Germinal center (tissue), 1 donor: ENCODE data around the gene TFPI.

Experiments used
- DNase-seq: peaks from one replicate; pipeline ENCODE4 v3.0.0; 2012; ENCODE audit warnings: mixed read lengths, low spot score

The TFPI gene

GRCh38 chr2:187466129-187466792 lies 88.0 kb downstream of the TFPI start:
- DNase-seq: no peak

- DNase-seq: no peak
Observed at GRCh38 chr2:187462839-187463238, 91.4 kb downstream of the TFPI start.

DNA sequence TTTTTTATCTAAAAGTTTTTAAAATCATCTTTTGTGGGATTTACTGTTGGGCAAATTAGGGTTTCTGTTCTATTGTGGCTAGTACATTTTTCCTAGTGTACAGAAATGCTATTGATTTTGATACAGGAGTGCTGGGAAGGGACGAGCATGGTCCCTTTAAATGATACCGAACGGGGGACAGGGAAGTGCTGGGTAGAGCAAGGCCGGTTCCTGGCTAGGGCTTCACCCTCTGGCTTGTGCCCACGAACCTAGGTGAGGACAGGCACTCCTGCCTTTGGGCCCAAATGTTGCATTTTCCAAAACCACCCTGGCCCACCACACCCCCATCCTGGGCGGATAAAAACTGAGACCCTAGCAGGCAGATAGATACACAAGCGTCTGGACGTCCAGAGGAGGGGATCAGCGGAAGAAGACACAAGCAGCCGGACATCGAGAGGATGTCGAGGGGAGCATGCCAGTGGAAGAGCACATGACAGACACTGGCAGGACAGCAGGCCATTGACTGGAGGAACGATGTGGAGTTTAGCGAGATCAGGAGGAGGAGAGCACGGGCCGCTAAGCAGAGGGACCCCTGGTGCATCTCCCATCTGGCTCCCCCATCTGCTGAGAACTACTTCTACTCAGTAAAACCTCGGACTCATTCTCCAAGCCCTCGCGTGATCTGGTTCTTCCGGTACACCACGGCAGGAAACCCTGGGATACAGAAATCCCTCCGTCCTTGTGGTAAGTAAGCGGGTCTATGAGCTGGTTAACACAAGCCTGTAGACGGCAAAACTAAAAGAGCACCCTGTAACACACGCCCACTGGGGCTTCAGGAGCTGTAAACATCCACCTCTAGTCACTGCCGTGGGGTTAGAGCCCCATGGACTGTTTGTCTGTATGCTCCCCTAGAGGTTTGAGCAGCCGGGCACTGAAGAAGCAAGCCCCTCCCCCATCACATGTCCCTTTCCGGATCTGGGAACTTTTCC lies 92.7 kb downstream of the TFPI start:
- no peak for DNase-seq

DNA sequence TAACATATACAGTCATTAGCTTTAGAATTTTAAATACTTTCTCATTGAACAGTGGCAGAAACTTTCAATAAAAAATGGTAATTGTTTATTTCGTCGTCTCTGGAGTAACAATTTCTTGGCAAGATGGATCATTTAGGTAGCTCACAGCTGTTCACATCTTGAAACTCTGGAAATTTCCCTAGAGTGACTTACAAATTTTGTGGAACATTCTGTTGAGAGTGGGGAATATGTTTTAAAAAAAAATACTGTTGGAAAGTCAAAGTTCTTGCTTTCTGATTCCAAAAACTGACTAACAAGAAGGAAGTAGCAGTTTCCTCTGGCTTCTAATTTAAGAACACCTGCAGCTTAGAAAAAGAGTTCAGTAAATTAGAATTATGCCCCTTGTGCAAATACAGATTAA lies 95.0 kb downstream of the TFPI start:
- DNase-seq: no peak

DNA sequence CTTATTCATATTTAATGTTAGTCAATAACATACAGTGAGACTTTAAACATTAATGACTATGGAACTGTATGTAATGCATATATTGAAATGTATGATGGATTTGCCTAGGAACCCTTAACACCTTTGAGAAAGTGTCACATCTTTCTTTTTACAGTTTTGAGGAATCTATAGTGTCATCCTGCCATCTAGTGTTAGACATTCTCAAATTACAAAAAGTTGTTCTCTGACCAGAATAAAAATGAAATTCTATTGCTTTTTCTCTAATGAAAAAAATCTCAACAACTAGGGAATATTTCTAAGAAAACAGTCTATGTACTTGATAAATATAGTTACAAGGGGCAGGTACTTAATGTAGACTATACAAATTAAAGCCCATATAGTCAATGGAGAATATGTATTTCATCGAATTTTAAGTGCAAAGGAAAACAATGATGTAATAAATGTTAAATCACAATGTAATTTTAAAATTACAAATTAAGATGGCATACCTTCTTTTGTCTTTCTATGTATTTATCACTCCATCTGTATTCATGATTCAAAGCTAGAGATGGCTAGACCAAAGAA lies 101.1 kb downstream of the TFPI start:
- no peak for DNase-seq

DNA sequence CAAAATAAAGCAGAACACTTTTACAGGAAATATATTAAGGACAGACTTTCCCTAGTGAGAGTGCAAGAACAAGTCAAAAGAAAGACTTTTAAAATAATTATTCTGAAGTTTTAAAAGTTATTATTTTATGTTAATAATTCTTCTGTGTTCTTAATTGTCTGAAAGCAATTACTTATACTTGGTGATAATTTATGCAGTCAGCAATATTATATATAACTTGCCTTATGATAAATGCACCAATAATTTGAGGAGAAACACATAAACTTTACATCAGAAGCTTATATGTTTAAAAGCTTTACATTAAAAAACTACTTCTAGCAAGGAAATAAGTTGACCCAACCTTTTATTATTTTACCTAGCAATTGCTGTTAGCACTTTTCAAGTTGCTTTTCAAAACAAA lies 102.7 kb downstream of the TFPI start:
- DNase-seq: no peak

- DNase-seq: no peak
Observed at GRCh38 chr2:187447336-187447735, 106.9 kb downstream of the TFPI start.

DNA sequence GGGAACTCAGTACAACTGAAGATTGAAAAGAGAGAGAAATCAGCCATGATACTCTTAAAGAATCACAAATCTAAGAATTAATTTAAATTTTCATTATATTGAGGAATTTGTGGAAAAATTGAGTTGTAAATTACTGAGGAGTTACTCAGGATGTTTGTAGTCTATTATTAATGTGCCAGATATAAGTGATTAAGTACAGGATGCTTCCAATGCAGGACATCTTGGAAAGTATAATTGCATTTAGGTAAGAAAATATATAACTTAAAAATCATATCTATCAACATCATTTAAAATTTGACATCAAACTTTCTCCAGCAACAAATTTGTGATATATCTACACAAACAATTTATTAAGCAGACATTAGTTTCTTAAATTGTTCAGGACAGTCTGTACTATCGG lies 107.5 kb downstream of the TFPI start:
- DNase-seq: no peak

- no peak for DNase-seq
Observed at GRCh38 chr2:187445051-187445450, 109.2 kb downstream of the TFPI start.

- DNase-seq: no peak
Observed at GRCh38 chr2:187442778-187443177, 111.5 kb downstream of the TFPI start.

- DNase-seq: no peak
Observed at GRCh38 chr2:187442378-187442777, 111.9 kb downstream of the TFPI start.

- no peak for DNase-seq
Observed at GRCh38 chr2:187440101-187440675, 114.0 kb downstream of the TFPI start.

DNA sequence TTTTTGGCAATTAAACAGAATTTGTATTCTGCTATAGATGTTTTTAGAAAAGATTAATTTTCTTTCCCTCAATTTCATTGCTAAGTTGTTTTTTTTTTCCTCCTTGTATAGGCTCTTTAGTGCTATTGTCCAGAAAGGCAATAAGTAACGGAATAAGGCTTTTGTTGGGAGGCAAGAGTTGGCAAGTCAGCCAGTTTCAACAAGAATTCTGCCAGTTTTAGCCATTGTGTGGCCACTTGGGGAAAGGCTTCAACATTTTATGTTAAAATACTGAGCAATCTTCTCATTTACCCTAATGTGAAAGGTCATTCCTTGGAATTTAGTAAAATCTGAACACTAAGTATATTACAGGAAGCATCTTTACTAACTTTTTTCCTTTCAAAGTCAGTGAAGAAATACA lies 115.8 kb downstream of the TFPI start:
- DNase-seq: no peak

GRCh38 chr2:187435756-187436155 lies 118.5 kb downstream of the TFPI start:
- DNase-seq: no peak

GRCh38 chr2:187435078-187435477 lies 119.2 kb downstream of the TFPI start:
- no peak for DNase-seq

DNA sequence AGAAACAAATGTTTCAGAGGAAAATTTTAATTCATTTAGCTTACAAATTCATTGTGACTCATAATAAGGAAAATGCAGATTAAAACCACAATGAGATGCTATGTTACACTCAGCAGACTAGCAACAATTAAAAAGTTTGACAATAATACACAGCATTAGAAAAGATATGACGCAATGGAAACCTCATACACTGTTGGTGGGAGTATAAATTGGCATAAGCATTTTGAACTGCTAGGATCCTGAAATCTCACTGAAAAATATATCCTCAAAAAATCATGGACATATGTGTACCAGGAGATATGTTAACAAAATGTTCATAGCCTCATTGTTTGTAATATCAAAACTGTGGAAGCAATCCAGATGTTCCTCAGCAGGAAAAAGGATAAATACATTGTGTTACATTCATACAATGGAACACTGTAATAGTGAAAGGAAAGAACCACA lies 119.9 kb downstream of the TFPI start:
- DNase-seq: no peak

- no peak for DNase-seq
Observed at GRCh38 chr2:187431911-187432310, 122.3 kb downstream of the TFPI start.

- DNase-seq: no peak
Observed at GRCh38 chr2:187429989-187430388, 124.2 kb downstream of the TFPI start.

GRCh38 chr2:187424146-187424545 lies 130.1 kb downstream of the TFPI start:
- DNase-seq: no peak

DNA sequence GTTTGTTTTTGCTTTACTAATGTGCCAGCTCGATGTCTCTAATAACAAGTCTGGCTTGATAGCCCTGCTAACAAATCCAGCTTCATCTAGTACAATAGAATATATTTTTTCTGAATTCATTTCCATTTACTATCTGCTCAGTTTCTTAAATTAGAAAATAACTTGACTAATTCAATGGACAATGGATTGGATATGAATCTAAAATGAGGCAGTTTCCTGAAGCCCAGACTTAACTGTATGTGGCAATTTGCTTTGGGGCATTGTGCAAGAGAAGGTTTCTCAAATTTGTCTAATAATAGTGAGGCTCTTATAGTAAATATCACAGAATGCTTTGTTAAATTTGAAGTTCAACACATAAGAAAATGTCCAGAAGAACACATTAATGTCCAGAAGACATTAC lies 132.0 kb downstream of the TFPI start:
- no peak for DNase-seq

DNA sequence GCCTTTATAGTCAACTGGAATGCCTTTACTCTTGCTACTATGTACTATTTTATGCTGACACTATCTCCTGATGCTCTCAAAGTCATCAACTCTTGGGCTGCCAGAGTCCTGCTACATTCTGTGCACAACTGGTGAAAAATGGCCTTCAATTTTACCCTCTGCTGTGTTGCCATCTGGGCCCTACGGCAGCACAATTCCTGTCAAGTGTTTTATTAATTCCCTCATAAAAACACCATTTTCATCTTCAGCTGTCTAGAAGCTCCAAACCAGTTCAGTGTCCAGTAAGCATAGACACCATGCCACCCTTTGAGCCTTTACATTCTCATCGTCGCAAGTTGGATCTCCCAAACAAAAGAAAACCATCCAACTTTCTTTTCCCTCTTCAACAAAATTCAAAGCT lies 132.7 kb downstream of the TFPI start:
- no peak for DNase-seq

DNA sequence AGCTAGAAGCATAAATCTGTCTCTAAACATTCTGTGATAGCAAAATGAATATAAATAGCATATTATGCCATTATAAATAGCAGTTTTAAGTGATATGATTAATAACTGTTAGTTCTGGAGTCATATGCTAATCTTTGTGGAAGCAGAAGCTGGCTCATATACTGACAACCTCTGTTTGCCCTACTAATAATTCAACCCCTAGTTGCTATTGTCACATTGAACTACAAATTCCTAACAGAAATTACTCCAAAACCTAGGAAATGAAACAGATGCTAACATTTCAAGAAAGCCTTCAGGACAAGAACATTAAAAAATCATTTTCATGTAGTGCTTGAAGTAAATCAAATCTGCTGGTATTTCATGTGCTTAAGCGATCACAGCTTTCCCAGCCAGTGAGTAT lies 134.4 kb downstream of the TFPI start:
- no peak for DNase-seq

- DNase-seq: no peak
Observed at GRCh38 chr2:187415449-187415848, 138.8 kb downstream of the TFPI start.
